GM12878 (cell line): ENCODE results near the gene F2.

Experiments
- CHD1 ChIP-seq: IDR thresholded peaks from 2 replicates; pipeline ENCODE4 v1.6.1; 2012; ENCODE audit warnings: low read depth, low read length, improper control_type of control experiment
- CTCF ChIP-seq, 3 experiments: IDR thresholded peaks in 2 of 3; conservative IDR thresholded peaks in 1 of 3; 2 replicates each; pipeline ENCODE4 v1.5.1; 2011; ENCODE audit warnings: low read depth in 3 of 3, low read length in 3 of 3, mild to moderate bottlenecking in 3 of 3, control low read depth in 2 of 3, moderate library complexity in 2 of 3, inconsistent platforms in 1 of 3, mixed read lengths in 1 of 3; ENCODE audit not compliant: control insufficient read depth in 2 of 3, insufficient read depth in 1 of 3; ENCODE audit errors: extremely low read depth in 1 of 3
- KDM1A ChIP-seq: fragments of 200-600 bp; sonication (generic); IDR thresholded peaks from 2 replicates; pipeline ENCODE4 v1.6.1; 2016; ENCODE audit warnings: borderline replicate concordance
- NFIC ChIP-seq: IDR thresholded peaks from 2 replicates; pipeline ENCODE4 v1.6.1; 2012; ENCODE audit warnings: low read depth, mild to moderate bottlenecking, inconsistent platforms, low read length, moderate library complexity
- NR2C2 ChIP-seq: IDR thresholded peaks from 2 replicates; pipeline ENCODE4 v1.6.1; 2011; ENCODE audit warnings: borderline replicate concordance, low read depth; ENCODE audit not compliant: control insufficient read depth, insufficient read length
- POLR2AphosphoS5 ChIP-seq: IDR thresholded peaks from 2 replicates; pipeline ENCODE4 v1.6.1; 2011; ENCODE audit warnings: mild to moderate bottlenecking, low read length, inconsistent platforms
- POU2F2 ChIP-seq: IDR thresholded peaks from 3 replicates; pipeline ENCODE4 v1.6.1; 2011; ENCODE audit warnings: low read depth, mild to moderate bottlenecking, low read length, borderline replicate concordance
- TCF7 ChIP-seq: IDR thresholded peaks from 2 replicates; pipeline ENCODE4 v1.6.1; 2014; ENCODE audit warnings: antibody characterized with exemption, borderline replicate concordance
- ZBTB40 ChIP-seq: fragments of 450-650 bp; IDR thresholded peaks from 2 replicates; pipeline ENCODE4 v1.6.1; 2016; ENCODE audit warnings: mild to moderate bottlenecking, moderate library complexity, borderline replicate concordance

GRCh38 chr11:46705070-46705688 is 13.8 kb upstream of the F2 start:
- TF ChIP-seq POU2F2, result no peak
- no peak for TF ChIP-seq KDM1A
- TF ChIP-seq POLR2AphosphoS5, result no peak
- TF ChIP-seq ZBTB40, result no peak
- no peak for TF ChIP-seq CHD1
- TF ChIP-seq CTCF (IDR thresholded peaks at IDR 0.05 in 2 of 3, conservative IDR thresholded peaks at IDR 0.05 in 1 of 3; ENCODE audit: control insufficient read depth in 2 of 3, extremely low read depth in 1 of 3, insufficient read depth in 1 of 3, low read depth in 3 of 3, low read length in 3 of 3), result no peak
- TF ChIP-seq NFIC, result no peak
- TF ChIP-seq TCF7, result no peak
- no peak for TF ChIP-seq NR2C2
